ENCODE measurements around the gene CGB7. TPM values are rescaled to one million over a fixed set of nuclear protein-coding genes. Genes with fewer than 3 reads are reported as not detected.

CGB7 gene
- total RNA-seq (2022; extraction: Qiagen RNA extraction; ENCODE audit: low read depth), result 0.24 to 1.1 TPM (median 0.62 TPM) in 5 replicates

GRCh38 chr19:49057636-49058234 lies at the start of gene CGB7:
CGB7 (minus strand) TSS chr19:49057749; CDS start chr19:49055375, 2,374 bp downstream.

GRCh38 chr19:49085020-49085867 lies 27.7 kb upstream of the CGB7 start, which contains the start of gene SNRNP70:
SNRNP70 (plus strand) TSS chr19:49085451; CDS start chr19:49086415, 964 bp downstream.

DNA sequence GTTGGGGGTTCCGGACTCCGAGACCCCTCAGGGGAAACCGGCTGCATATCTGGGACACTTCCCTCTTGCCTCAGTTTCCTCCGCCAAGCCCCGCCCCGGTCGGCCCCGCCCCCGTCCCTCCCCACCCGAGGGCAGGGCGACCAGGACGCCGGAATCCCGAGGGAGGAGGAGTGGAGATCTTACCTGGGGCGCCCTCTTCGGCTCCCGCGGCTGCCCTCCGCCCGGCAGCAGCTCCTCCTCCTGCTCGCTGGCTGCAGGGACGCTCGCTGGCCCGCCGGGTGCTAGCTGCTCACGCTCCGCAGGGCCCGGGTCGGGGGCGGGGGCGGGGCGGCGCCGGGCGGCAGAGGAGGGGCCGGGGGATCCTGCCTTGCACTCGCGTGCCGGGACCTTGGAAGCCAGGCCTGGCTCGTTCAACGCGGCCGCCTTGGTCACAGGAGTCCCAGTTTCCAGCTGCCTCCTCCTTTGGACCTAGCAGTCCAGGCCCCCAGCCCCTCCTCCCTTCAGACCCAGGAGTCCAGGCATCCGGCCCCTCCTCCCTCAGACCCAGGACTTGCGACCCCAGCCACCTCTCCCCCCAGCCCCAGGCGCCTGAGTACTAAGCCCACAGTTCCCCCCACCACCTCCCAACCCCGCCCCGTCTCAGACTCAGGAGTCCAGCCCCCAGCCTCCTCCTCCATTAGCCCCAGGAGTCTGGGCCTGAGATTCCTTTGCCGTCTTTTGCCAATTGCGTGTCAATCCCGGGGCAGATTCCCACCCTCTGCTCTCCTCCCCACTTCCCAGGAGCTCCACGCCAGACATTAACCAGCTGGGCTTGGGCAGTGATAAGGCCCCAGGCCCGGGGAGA lies 7.4 kb upstream of the CGB7 start, which contains the start of gene NTF4:
NTF4 (minus strand) TSS at position 51 of the 844 bp plus-strand sequence. CDS start 2,821 bp downstream, outside the sequence.

GRCh38 chr19:49049011-49049410 lies 8.5 kb downstream of the CGB7 start, which contains the start of gene CGB8:
CGB8 (minus strand) TSS chr19:49049111; CDS start chr19:49048739, 372 bp downstream.

GRCh38 chr19:49043548-49043947 lies 14.0 kb downstream of the CGB7 start, which contains the start of gene CGB5:
CGB5 (plus strand) TSS chr19:49043848; CDS start chr19:49044210, 362 bp downstream.

GRCh38 chr19:49036815-49037214 lies 20.7 kb downstream of the CGB7 start, which contains the start of gene CGB1:
CGB1 (minus strand) TSS chr19:49036895; CDS start chr19:49036711, 184 bp downstream.

DNA sequence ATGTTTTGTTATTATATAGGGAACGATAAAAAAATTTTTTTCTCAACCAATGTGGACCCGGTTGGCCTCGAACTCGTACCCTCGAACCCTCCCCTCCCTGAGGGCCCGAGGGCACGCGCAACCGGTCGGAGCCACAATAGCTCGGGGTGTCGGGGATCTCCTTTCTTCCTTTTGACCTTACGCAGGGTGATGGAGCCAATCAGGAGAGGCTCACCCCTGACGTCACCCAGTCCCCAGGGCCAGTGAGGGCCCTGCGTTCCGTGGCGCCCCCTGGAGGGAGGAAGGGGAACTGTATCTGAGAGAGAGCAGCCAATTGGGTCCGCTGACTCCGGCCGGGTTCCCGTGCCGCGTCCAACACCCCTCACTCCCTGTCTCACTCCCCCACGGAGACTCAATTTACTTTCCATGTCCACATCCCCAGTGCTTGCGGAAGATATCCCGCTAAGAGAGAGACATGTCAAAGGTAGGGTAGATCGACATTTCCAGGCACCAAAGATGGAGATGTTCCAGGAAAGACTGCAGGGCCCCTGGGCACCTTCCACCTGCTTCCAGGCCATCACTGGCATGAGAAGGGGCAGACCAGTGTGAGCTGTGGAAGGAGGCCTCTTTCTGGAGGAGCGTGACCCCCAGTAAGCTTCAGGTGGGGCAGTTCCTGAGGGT lies 25.8 kb downstream of the CGB7 start, which contains the start of gene CGB2:
CGB2 (plus strand) TSS at position 249 of the 660 bp plus-strand sequence; CDS start at position 455, 206 bp downstream.

DNA sequence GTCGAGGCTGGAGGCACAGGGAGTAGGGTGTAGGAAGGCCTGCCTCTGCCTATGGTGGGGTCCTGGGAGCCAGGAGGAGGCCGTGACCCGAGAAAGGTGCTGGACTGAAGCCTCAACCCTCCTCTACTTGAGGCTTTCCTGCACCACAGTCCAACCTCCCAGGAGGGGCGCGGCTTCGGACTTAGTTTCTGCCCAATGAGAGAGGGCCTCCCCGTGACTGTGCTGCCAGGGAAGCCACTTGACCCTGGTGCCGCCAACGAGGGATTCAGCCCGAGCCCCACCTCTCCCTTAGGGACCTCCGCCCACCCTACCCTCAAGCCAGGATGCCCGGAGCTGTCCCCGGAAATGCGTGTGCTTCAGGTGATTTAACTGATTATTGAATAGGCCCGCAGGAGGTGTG lies 33.3 kb downstream of the CGB7 start, which contains the start of gene CGB3:
CGB3 (minus strand) TSS at position 101 of the 400 bp plus-strand sequence. CDS start 362 bp downstream, outside the sequence.

DNA sequence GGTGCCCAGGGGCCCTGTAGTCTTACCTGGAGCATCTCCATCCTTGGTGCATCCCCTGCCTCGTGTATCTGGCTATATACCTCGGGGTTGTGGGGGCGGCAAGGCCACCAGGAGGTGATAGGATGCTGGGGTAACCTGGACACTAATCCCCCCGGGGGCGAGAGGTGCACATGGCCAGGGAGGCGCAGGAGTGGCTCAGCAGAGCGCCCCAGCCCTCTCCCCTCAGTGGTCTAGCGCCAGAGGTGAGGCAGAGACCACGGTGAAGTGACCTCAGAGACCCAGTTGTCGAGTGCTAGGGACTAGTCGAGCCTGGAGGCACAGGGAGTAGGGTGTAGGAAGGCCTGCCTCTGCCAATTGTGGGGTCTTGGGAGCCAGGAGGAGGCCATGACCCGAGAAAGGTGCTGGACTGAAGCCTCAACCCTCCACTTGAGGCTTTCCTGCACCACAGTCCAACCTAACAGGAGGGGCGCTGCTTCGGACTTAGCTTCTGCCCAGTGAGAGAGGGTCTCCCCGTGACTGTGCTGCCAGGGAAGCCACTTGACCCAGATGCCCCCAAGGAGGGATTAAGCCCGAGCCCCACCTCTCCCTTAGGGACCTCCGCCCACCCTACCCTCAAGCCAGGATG lies 40.4 kb downstream of the CGB7 start, which contains the start of gene LHB:
LHB (minus strand) TSS at position 51 of the 625 bp plus-strand sequence; CDS start at position 41, 10 bp downstream.

Other genes starting within 250 kb of the CGB7 start
- gene BCAT2, start 246.7 kb downstream of the CGB7 start, total RNA-seq (2022; extraction: Qiagen RNA extraction; ENCODE audit: low read depth), result 41.4 to 63.3 TPM (median 59.5 TPM) in 5 replicates
- gene HSD17B14, start 221.3 kb downstream of the CGB7 start, total RNA-seq (2022; extraction: Qiagen RNA extraction; ENCODE audit: low read depth), result 9.4 to 15.3 TPM (median 14.5 TPM) in 5 replicates
- gene PLEKHA4, start 189.1 kb downstream of the CGB7 start, total RNA-seq (2022; extraction: Qiagen RNA extraction; ENCODE audit: low read depth), result 1.1 to 3.0 TPM (median 2.2 TPM) in 5 replicates
- gene PPP1R15A, start 185.3 kb downstream of the CGB7 start, total RNA-seq (2022; extraction: Qiagen RNA extraction; ENCODE audit: low read depth), result 80.7 to 142 TPM (median 101 TPM) in 5 replicates
- gene TULP2, start 159.0 kb downstream of the CGB7 start, total RNA-seq (2022; extraction: Qiagen RNA extraction; ENCODE audit: low read depth), result not detected in 5 replicates
- 139 to 223 TPM (median 212 TPM) in 5 replicates for gene NUCB1, start 157.4 kb downstream of the CGB7 start, total RNA-seq (2022; extraction: Qiagen RNA extraction; ENCODE audit: low read depth)
- gene DHDH, start 124.0 kb downstream of the CGB7 start, total RNA-seq (2022; extraction: Qiagen RNA extraction; ENCODE audit: low read depth), result 1.0 to 2.3 TPM (median 1.9 TPM) in 5 replicates
- gene BAX, start 102.9 kb downstream of the CGB7 start, total RNA-seq (2022; extraction: Qiagen RNA extraction; ENCODE audit: low read depth), result 231 to 402 TPM (median 354 TPM) in 5 replicates
- gene FTL, start 92.4 kb downstream of the CGB7 start, total RNA-seq (2022; extraction: Qiagen RNA extraction; ENCODE audit: low read depth), result 16,893 to 25,075 TPM (median 18,830 TPM) in 5 replicates
- 12.8 to 22.1 TPM (median 20.3 TPM) in 5 replicates for gene GYS1, start 64.4 kb downstream of the CGB7 start, total RNA-seq (2022; extraction: Qiagen RNA extraction; ENCODE audit: low read depth)
- gene RUVBL2, start 63.9 kb downstream of the CGB7 start, total RNA-seq (2022; extraction: Qiagen RNA extraction; ENCODE audit: low read depth), result 194 to 265 TPM (median 241 TPM) in 5 replicates
- gene LHB, start 40.7 kb downstream of the CGB7 start, total RNA-seq (2022; extraction: Qiagen RNA extraction; ENCODE audit: low read depth), result not detected in 5 replicates
- gene CGB3, start 33.4 kb downstream of the CGB7 start, total RNA-seq (2022; extraction: Qiagen RNA extraction; ENCODE audit: low read depth), result not detected in 5 replicates
- 0.41 to 0.94 TPM in 2 of 5 replicates, not detected in the others for gene CGB2, start 25.9 kb downstream of the CGB7 start, total RNA-seq (2022; extraction: Qiagen RNA extraction; ENCODE audit: low read depth)
- not detected in 5 replicates for gene CGB1, start 20.9 kb downstream of the CGB7 start, total RNA-seq (2022; extraction: Qiagen RNA extraction; ENCODE audit: low read depth)
- gene CGB5, start 13.9 kb downstream of the CGB7 start, total RNA-seq (2022; extraction: Qiagen RNA extraction; ENCODE audit: low read depth), result 0.39 to 0.84 TPM (median 0.75 TPM) in 5 replicates
- gene CGB8, start 8.6 kb downstream of the CGB7 start, total RNA-seq (2022; extraction: Qiagen RNA extraction; ENCODE audit: low read depth), result 2.1 to 4.2 TPM (median 3.0 TPM) in 5 replicates
- gene NTF4, start 7.1 kb upstream of the CGB7 start, total RNA-seq (2022; extraction: Qiagen RNA extraction; ENCODE audit: low read depth), result 0.27 to 0.78 TPM (median 0.65 TPM) in 5 replicates
- gene KCNA7, start 14.9 kb upstream of the CGB7 start, total RNA-seq (2022; extraction: Qiagen RNA extraction; ENCODE audit: low read depth), result not detected in 5 replicates
- gene SNRNP70, start 27.7 kb upstream of the CGB7 start, total RNA-seq (2022; extraction: Qiagen RNA extraction; ENCODE audit: low read depth), result 263 to 401 TPM (median 360 TPM) in 5 replicates
- gene LIN7B, start 56.6 kb upstream of the CGB7 start, total RNA-seq (2022; extraction: Qiagen RNA extraction; ENCODE audit: low read depth), result 3.3 to 9.4 TPM (median 6.7 TPM) in 5 replicates
- gene C19orf73, start 61.4 kb upstream of the CGB7 start, total RNA-seq (2022; extraction: Qiagen RNA extraction; ENCODE audit: low read depth), result 0.70 to 2.4 TPM (median 1.8 TPM) in 5 replicates
- 5.7 to 9.5 TPM (median 8.6 TPM) in 5 replicates for gene PPFIA3, start 61.8 kb upstream of the CGB7 start, total RNA-seq (2022; extraction: Qiagen RNA extraction; ENCODE audit: low read depth)
- 0.19 TPM in 1 of 5 replicates, not detected in the others for gene HRC, start 97.6 kb upstream of the CGB7 start, total RNA-seq (2022; extraction: Qiagen RNA extraction; ENCODE audit: low read depth)
- gene TRPM4, start 100.0 kb upstream of the CGB7 start, total RNA-seq (2022; extraction: Qiagen RNA extraction; ENCODE audit: low read depth), result 5.5 to 10.6 TPM (median 9.5 TPM) in 5 replicates

All from A549 treated with ZK216348 at 1 μM for 4 hours (cell line).